Measurements from ENCODE around the gene ABHD2.

DNA sequence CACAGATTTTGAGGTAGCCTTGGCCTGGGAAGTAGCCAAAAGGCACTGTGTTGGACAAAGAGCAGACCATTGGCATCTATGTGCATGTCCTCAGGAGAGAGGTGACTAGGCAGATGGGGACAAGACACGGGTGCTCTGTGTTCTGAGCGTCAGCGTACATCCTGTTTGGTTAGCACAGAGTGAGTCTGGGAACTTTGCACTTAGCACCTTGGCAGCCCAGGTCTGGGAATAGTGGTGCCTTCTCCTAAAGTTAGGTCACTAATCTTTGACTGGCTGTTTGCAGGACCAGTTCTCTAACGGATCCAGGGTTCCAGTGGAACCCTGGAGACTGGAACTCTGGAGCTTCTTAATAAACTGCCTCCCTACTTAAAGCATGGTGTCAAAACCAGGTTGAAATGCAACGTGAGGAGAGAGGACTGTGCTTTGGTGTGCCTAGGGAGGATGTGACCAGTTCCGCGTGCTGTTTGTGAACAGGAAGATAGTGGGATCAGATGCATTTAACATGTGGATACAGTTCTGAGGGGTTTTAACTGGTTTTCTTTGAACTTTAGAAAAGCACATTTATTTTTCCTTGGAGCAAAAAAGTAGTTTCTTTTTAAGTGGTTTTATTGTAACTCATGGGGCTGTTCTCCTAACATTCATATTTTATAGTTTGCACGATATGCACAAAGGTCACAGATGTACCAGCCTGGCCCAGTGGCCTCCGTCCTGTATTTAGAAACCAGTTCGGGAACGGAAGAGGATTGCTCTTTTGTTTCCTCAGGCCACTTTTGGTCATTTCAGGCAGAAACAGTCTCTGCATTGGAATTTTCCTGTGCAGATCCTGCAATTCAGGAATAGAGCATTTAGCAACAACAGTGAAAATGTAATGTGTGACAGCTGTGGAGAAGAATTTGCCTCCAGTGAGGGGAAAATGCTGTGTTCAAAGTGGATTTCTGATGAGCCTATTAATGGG is 48.8 kb downstream of the ABHD2 start:
- TF ChIP-seq CTCF (IDR thresholded peaks at IDR 0.05; ENCODE audit: extremely low read depth in 1 of 2, insufficient read depth in 1 of 2, low read depth in 1 of 2, low read length in 2 of 2) (no peak), EZH2 (IDR thresholded peaks at IDR 0.05; ENCODE audit: borderline replicate concordance, low read depth, low read length, severe bottlenecking) (no peak), POLR2AphosphoS5 (IDR thresholded peaks at IDR 0.05; ENCODE audit: insufficient read depth, low read depth, low read length) (no peak), POLR2A (IDR thresholded peaks at IDR 0.05; ENCODE audit: low read depth, low read length) (no peak), JUN (IDR thresholded peaks at IDR 0.05; ENCODE audit: borderline replicate concordance, insufficient read depth, insufficient read length, low read depth) (no peak), GATA2 (IDR thresholded peaks at IDR 0.05; ENCODE audit: insufficient read depth, insufficient read length, low read depth, low read length) (no peak), MAX (IDR thresholded peaks at IDR 0.05; ENCODE audit: insufficient read depth, insufficient read length) (no peak), MYC (IDR thresholded peaks at IDR 0.05; ENCODE audit: low read depth, low read length) (no peak)

All from endothelial cell of umbilical vein (primary cell).